SH-SY5Y (cell line): ENCODE results near the gene ABCG4.

Experiments
- GATA2 ChIP-seq: IDR thresholded peaks from 2 replicates; pipeline ENCODE4 v1.6.1; 2011; ENCODE audit warnings: mild to moderate bottlenecking, low read depth, low read length
- GATA3 ChIP-seq: IDR thresholded peaks from 2 replicates; pipeline ENCODE4 v1.6.1; 2011; ENCODE audit warnings: low read depth, mild to moderate bottlenecking, low read length, moderate library complexity

DNA sequence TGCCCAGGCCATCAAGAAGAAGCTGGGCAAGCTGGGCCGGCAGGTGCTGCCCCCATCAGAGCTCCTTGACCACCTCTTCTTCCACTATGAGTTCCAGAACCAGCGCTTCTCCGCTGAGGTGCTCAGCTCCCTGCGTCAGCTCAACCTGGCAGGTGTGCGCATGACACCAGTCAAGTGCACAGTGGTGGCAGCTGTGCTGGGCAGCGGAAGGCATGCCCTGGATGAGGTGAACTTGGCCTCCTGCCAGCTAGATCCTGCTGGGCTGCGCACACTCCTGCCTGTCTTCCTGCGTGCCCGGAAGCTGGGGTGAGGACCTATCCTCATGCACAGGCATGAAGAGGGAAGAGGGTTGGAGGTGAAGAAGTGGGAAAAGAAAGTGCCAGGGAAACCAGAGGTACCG, 31.1 kb downstream of the ABCG4 start:
- TF ChIP-seq GATA2 (no peak), GATA3 (no peak)
